Measurements from ENCODE around the gene SLC22A17. TPM values are rescaled to one million over a fixed set of nuclear protein-coding genes. Genes with fewer than 3 reads are reported as not detected.

The SLC22A17 gene
- total and polyA plus RNA-seq, 2 of the 13 experiments (the other 11 are each of a cell fraction or from before 2014, with no cell fraction given): 0.95 to 1.1 TPM

DNA sequence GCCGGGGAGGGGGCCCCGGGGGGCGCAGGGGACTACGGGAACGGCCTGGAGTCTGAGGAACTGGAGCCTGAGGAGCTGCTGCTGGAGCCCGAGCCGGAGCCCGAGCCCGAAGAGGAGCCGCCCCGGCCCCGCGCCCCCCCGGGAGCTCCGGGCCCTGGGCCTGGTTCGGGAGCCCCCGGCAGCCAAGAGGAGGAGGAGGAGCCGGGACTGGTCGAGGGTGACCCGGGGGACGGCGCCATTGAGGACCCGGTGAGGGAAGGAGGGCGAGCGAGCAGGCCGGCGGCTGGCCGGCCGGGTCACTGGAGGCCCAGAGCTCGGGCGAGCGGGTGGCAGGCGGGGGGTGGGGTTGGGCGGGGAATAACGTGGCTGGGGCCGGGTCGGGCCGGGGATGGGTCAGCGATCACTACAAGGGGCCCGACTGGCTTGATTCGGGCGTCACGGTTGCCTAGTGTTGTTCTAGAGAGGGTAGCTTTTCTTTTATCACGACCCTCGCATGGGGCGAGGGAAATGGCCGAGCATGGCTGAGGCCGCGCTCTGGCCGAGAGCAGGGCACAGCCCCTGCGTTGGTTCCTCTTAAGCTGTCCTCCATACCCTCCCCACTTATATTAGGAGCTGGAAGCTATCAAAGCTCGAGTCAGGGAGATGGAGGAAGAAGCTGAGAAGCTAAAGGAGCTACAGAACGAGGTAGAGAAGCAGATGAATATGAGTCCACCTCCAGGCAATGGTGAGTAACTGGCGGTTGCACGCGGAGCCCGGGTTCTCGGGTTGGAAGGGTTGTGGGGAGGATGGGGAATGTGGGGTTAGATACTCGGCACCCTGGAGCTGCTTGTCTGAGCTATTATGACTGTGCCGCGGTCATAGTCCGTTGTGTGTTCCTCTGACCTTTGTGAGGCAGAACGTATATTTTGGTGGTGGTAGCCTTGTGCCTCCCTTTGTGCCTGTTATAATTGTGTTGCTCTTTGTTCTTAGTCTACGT, 30.8 kb downstream of the SLC22A17 start (continued):
- TF ChIP-seq ZNF839 (CRISPR knock-in tag; IDR thresholded peaks at IDR 0.05; ENCODE audit: borderline replicate concordance) (no peak; the same call in 1 of the 2 replicates), PHF20 (CRISPR knock-in tag; IDR thresholded peaks at IDR 0.05) (no peak), TAF1 (CRISPR knock-in tag; IDR thresholded peaks at IDR 0.05) (peak; percentile 80), ZC3H4 (CRISPR knock-in tag; IDR thresholded peaks at IDR 0.05; ENCODE audit: borderline replicate concordance) (peak; percentile 76), KMT2B (CRISPR knock-in tag; IDR thresholded peaks at IDR 0.05) (no peak; the same call in 1 of the 2 replicates), JDP2 (CRISPR knock-in tag; IDR thresholded peaks at IDR 0.05; ENCODE audit: borderline replicate concordance) (no peak; the same call in 1 of the 2 replicates), CCDC6 (CRISPR knock-in tag; IDR thresholded peaks at IDR 0.05) (no peak), ZBTB7A (CRISPR knock-in tag; IDR thresholded peaks at IDR 0.05) (peak; percentile 77), ZZZ3 (CRISPR knock-in tag; IDR thresholded peaks at IDR 0.05; ENCODE audit: borderline replicate concordance) (no peak), EP300 (IDR thresholded peaks at IDR 0.05; ENCODE audit: low read depth in 2 of 2, low read length in 2 of 2) (no peak), EP300 (CRISPR knock-in tag; IDR thresholded peaks at IDR 0.05; ENCODE audit: borderline replicate concordance) (no peak), SAP130 (CRISPR knock-in tag; IDR thresholded peaks at IDR 0.05; ENCODE audit: low read depth) (peak; percentile 80), ZNF569 (CRISPR knock-in tag; IDR thresholded peaks at IDR 0.05; ENCODE audit: borderline replicate concordance) (no peak; the same call in 1 of the 2 replicates), SOX13 (IDR thresholded peaks at IDR 0.05) (no peak; the same call in 1 of the 2 replicates), SOX13 (CRISPR knock-in tag; conservative IDR thresholded peaks at IDR 0.05 in 1 of 2, IDR thresholded peaks at IDR 0.05 in 1 of 2) (peak; percentile 68 to 94; a peak in 3 of 4 replicates), SRSF9 (IDR thresholded peaks at IDR 0.05; ENCODE audit: borderline replicate concordance, insufficient read depth, low read depth, low read length, poor library complexity, severe bottlenecking) (no peak), SYNCRIP (IDR thresholded peaks at IDR 0.05; ENCODE audit: insufficient read depth, low read depth, low read length) (no peak), ZNF766 (CRISPR knock-in tag; IDR thresholded peaks at IDR 0.05; ENCODE audit: borderline replicate concordance) (peak; percentile 72; the same call in 1 of the 2 replicates), ZNF451 (CRISPR knock-in tag; IDR thresholded peaks at IDR 0.05) (0 out of 2 replicates have a peak, but pooled peaks have one; percentile 37), FOXA3 (CRISPR knock-in tag; IDR thresholded peaks at IDR 0.05) (no peak), RBAK (CRISPR knock-in tag; IDR thresholded peaks at IDR 0.05) (peak; percentile 14; the same call in 1 of the 2 replicates), ZSCAN31 (CRISPR knock-in tag; IDR thresholded peaks at IDR 0.05; ENCODE audit: low read depth) (no peak; the same call in 1 of the 2 replicates), ETV5 (CRISPR knock-in tag; IDR thresholded peaks at IDR 0.05; ENCODE audit: borderline replicate concordance) (no peak; the same call in none of the 2 replicates)
- TF ChIP-seq, protein P1, sequence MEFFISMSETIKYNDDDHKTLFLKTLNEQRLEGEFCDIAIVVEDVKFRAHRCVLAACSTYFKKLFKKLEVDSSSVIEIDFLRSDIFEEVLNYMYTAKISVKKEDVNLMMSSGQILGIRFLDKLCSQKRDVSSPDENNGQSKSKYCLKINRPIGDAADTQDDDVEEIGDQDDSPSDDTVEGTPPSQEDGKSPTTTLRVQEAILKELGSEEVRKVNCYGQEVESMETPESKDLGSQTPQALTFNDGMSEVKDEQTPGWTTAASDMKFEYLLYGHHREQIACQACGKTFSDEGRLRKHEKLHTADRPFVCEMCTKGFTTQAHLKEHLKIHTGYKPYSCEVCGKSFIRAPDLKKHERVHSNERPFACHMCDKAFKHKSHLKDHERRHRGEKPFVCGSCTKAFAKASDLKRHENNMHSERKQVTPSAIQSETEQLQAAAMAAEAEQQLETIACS (CRISPR knock-in tag; IDR thresholded peaks at IDR 0.05): peak; percentile 33; the same call in 1 of the 2 replicates
- TF ChIP-seq, protein P2, sequence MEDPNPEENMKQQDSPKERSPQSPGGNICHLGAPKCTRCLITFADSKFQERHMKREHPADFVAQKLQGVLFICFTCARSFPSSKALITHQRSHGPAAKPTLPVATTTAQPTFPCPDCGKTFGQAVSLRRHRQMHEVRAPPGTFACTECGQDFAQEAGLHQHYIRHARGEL (CRISPR knock-in tag; IDR thresholded peaks at IDR 0.05): no peak
- TF ChIP-seq, protein P3, sequence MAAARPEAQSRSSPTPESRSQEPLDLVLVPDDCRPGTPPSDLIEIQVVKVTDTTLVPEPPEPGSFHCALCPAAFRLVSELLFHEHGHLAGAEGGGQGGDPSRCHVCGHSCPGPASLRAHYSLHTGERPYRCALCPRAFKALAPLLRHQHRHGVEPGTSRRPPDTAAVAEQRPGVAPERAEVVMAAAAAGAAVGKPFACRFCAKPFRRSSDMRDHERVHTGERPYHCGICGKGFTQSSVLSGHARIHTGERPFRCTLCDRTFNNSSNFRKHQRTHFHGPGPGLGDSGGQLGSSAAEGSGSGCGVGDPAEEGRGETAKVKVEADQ (CRISPR knock-in tag; IDR thresholded peaks at IDR 0.05; ENCODE audit: borderline replicate concordance): no peak; the same call in 1 of the 2 replicates
